Right lobe of liver (tissue), 4 donors: Measurements from ENCODE around the gene PCP4L1.
A peak's percentile ranks its signal among the peaks of the same experiment; 100 is the strongest.

Experiments used
- CTCF ChIP-seq, 4 donors: fragments of 200-600 bp in 3 of 4; fragments of 450-650 bp in 1 of 4; IDR thresholded peaks; one replicate each; pipeline versions ENCODE4 v1.5.1 to v1.8.0; 2016 to 2022; ENCODE audit warnings: antibody characterized with exemption in 4 of 4, mild to moderate bottlenecking in 2 of 4
- POLR2A ChIP-seq: fragments of 450-650 bp; IDR thresholded peaks from one replicate; pipeline ENCODE4 v1.6.1; 2017; ENCODE audit warnings: antibody characterized with exemption, mild to moderate bottlenecking
- donor health status: DM: no; HTN: no; CAD: no.
- donor health status: DM: no; HTN: no; CAD: no.
- donor health status: DM: no; HTN: yes; CAD: no.

GRCh38 chr1:161223805-161224694 is 34.5 kb upstream of the PCP4L1 start:
- TF ChIP-seq CTCF (IDR thresholded peaks at IDR 0.05) = no peak
- peak; percentile 29 for TF ChIP-seq POLR2A
